A549 treated with AZD9567 at 1 μM for 4 hours (cell line): ENCODE results near the gene CDK14. TPM values are rescaled to one million over a fixed set of nuclear protein-coding genes. Genes with fewer than 3 reads are reported as not detected.

Experiments
- total RNA-seq: library from RNA; stranded (reverse); fragments of 200-300 nt; extraction: Qiagen RNA extraction; gene quantifications from 5 replicates; pipeline ENCODE4 v1.2.3, GENCODE V29; 2022; ENCODE audit not compliant: insufficient read depth

The CDK14 gene
- total RNA-seq = 0.04 to 7.2 TPM (median 0.21 TPM) in 5 replicates

DNA sequence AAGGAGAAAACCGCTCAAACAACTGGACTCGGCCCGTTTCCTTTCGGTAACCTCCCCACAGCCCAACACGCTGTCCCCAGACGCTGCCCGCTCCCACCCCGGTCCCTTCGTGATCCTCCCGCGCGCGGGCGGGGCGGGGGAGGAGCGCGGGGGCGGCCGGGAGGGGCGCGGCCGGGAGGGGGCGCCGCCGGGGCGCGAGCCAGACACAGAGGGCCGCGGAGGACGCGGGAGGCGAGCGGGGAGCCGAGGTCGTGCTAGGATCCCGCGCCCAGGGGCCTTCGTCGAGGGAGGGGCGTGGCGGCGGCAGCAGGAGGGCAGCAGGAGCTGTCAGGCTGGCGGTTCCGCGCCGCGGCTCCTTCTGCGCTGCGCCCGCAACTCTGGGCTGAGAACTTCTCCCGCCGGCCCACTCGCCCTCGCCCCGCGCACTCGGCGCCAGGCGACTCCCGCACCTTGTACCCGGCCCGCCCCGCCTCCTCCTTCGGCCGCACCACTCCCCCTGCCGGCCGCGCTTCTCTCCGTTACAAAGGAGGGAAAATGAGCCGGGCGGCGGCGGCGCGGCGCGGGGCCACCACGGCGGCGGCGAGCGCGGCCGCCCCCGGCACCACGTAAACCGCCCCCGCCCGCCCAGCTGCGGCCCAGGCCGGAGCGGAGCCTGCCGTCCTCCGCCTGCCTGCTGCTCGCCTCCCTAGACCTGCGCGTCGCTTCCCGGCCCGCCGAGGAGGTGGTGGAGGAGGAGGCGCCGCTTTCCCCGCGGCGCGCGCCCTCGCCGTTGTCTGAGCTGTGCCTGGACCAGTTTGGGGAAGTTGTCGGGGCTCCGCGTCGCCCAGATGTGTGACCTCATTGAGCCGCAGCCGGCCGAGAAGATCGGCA is at the start of gene CDK14:
CDK14 (plus strand) TSS at position 521 of the 870 bp plus-strand sequence; CDS start at position 828, 307 bp downstream.

Other genes with a start within 250 kb of the CDK14 start
- 26.2 to 41.3 TPM (median 27.3 TPM) in 5 replicates for gene GTPBP10, start 249.6 kb upstream of the CDK14 start, total RNA-seq
- 24.5 to 33.1 TPM (median 30.4 TPM) in 5 replicates for gene CLDN12, start 192.9 kb upstream of the CDK14 start, total RNA-seq
- gene PTTG1IP2, start 126.7 kb upstream of the CDK14 start, total RNA-seq = not detected in 5 replicates